SKM-1 treated with dmso at 0.1 percent for 144 hours (cell line): Measurements from ENCODE around the gene FAM163B.
"Not testable (repeated sequence)": the region's sequence is repeated elsewhere in the genome, so short reads cannot be mapped to it uniquely, and the experiment has no call there.

Source experiments
- DNase-seq: peaks from one replicate; lab custom pipeline; 2025; ENCODE audit not compliant: unreplicated experiment; lab: John Stamatoyannopoulos, UW

The FAM163B gene

DNA sequence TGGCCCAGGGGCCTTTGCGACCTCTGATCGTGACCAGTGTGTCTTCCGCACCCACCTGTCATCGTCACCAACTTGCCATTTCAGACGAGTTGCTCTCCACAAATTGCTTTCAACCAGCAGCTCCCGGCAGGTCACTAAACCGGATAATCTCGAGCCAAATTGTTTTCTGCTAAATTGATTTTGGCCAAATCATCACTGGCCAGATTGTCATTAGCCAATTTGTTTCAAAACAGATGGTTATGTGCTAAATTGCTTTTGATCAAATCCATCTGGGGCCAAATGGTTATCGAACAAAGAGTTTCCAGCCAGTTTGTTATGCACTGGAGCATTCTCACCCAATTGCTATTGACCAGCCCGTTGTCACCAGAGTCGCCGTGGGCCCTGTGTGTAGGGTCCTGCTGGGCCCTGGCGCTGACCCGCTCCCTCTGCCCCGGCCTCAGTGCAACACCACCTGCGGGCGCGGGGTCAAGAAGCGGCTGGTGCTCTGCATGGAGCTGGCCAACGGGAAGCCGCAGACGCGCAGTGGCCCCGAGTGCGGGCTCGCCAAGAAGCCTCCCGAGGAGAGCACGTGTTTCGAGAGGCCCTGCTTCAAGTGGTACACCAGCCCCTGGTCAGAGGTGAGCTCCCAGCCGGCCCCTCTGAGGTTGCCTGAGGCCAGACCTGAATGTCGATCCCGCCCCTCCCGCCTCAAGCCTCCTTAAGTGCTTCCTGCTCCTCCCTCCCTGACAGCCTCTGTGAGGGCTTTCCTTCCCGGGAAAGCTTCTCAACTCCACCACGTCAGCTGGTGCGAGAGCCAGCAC lies 39.1 kb downstream of the FAM163B start:
- DNase-seq = no peak

DNA sequence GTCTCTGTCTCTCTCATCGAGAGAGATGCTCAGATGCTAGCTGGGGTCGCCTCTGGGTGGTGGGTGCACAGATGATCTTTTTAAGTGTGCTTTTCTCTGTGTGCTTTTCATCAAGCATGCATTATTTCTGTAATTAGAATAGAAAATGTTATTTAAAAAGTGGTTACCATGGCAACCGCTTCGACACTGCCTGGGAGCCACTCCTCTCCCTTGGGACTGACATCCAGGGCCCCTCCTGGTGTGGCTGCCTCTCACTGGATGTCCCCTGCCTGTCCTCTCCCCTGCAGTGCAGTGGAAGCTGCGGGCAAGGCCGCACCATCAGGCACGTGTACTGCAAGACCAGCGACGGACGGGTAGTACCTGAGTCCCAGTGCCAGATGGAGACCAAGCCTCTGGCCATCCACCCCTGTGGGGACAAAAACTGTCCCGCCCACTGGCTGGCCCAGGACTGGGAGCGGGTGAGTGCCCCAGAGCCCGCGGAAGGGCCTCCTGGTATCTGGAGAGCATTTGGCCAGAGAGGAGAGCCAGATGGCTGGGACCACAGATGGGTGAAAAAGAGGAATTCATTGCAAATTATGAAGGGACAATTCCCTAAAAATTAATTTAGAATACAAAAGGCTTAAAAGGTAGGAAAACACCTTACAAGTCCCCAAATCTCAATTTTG lies 39.9 kb downstream of the FAM163B start:
- DNase-seq = no peak

DNA sequence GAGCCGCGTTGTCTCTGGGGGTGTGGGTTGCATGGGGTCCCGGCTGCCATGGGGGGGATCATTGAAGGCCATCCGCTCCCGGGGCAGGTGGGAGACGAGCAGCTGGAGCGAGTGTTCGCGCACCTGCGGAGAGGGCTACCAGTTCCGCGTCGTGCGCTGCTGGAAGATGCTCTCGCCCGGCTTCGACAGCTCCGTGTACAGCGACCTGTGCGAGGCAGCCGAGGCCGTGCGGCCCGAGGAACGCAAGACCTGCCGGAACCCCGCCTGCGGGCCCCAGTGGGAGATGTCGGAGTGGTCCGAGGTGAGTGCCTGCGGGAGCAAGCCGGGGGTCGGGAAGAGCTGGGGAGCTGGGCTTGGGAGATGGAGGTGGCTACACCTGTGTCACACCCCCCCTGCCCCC lies 41.0 kb downstream of the FAM163B start:
- DNase-seq = no peak

DNA sequence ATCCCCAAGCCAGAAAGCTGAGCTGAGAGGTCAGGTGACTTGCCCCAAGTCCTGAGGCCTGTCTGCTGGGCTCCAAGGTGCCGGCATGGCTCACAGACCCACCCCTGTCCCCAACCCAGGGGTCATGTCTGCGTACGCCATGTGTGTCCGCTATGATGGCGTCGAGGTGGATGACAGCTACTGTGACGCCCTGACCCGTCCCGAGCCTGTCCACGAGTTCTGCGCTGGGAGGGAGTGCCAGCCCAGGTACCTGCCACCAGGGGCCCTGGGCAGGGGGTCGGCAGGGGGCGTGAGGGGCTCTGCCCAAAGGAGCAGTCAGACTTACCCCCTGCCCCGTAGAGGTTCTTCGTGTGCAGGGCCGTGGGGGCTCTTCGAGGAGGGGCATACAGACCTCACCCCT lies 42.4 kb downstream of the FAM163B start:
- no peak for DNase-seq

DNA sequence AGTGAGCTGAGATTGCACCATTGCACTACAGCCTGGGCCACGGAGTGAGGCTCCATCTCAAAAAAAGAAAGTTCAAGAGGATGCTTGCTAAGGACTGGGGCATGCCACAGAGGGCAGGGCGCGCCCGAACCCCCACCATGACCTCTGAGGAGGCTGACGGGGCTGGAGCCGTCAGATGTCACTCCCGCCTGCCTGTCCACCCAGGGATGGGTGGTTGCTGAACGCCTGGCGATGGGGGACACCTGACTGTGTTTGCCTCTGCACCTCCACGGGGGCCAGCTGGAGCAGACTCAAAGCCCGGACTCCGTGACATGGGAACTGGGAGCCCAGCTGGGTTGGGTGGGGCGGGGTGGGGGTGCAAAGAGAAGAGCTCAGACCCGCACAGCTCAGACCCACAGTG lies 42.8 kb downstream of the FAM163B start:
- no peak for DNase-seq

DNA sequence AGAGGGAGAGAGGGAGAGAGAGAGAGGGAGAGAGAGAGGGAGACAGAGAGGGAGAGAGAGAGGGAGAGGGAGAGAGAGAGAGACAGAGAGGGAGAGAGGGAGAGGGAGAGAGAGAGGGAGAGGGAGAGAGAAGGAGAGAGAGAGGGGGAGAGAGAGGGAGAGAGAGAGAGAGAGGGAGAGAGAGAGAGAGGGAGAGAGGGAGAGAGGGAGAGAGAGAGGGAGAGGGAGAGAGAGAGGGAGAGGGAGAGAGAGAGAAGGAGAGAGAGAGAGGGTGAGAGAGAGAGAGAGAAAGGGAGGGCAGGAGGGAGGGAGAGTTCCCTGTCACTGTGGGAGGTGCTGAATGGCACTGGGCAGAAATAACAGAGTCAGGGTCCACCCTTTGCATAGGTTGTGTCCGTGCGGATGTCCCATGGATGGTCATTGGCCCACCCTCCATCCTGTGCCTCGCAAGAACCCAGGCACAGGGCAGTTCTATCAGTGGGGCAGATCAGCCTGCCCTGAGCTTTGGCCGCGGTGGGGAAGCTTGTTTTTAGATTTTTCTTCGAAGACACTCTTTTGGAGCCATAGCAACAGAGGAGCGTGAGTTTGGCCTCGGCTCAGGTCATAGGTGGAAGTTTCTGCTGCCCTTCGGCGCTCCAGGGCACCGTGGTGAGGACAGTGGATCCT lies 44.6 kb downstream of the FAM163B start:
- no peak for DNase-seq

DNA sequence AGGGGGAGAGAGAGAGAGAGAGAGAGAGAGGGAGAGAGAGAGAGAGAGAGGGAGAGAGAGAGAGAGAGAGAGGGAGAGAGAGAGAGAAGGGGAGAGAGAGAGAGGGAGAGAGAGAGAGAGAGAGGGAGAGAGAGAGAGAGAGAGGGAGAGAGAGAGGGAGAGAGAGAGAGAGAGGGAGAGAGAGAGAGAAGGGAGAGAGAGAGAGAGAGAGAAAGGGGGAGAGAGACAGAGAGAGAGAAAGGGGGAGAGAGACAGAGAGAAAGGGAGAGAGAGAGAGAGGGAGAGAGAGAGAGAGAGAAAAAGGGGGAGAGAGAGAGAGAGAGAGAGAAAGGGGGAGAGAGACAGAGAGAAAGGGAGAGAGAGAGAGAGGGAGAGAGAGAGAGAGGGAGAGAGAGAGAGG lies 45.4 kb downstream of the FAM163B start:
- DNase-seq = not testable (repeated sequence)

DNA sequence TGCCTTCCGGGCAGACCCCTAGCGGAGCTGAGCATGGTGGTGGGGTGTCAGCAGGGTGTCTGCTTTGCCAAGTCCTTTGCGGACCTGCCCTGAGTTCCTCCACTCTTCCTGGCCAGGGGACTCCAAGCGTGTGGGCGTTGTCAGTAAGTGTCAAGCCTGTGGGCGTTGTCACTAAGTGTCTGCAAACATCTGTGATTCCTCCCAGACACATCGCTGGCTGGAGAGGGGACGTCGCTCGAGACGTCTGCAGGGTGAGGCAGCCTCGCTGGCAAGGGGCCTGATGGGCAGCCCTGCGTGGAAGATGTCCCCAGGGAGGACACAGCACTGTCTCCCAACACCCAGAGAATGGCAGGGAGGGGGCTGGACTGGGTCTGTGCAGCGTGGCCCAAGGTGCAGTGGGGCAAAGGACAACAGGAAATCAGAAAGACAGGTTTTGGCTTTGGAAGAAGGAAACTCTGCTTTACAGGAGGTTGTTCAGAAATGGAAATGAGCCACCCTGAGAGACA lies 45.8 kb downstream of the FAM163B start:
- no peak for DNase-seq

DNA sequence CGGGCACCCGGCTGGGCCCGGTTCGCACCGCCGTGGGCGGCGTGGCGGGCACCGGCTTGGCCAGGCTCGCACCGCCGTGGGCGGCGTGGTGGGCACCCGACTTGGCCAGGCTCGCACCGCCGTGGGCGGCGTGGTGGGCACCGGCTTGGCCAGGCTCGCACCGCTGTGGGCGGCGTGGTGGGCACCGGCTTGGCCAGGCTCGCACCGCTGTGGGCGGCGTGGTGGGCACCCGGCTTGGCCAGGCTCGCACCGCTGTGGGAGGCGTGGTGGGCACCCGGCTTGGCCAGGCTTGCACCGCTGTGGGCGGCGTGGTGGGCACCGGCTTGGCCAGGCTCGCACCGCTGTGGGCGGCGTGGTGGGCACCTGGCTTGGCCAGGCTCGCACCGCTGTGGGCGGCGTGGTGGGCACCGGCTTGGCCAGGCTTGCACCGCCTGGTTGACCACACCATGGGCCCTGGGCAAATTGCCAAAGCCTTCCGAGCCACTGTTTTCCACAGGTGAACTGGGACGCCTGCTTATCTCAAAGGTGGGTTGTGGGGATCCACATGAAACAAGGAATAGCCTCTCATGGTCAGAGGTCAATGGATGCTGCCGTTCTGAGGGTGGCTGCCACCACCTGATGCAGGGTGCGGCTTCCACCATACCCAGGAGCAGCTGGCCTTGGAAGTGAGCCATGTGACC lies 46.4 kb downstream of the FAM163B start:
- DNase-seq = no peak

DNA sequence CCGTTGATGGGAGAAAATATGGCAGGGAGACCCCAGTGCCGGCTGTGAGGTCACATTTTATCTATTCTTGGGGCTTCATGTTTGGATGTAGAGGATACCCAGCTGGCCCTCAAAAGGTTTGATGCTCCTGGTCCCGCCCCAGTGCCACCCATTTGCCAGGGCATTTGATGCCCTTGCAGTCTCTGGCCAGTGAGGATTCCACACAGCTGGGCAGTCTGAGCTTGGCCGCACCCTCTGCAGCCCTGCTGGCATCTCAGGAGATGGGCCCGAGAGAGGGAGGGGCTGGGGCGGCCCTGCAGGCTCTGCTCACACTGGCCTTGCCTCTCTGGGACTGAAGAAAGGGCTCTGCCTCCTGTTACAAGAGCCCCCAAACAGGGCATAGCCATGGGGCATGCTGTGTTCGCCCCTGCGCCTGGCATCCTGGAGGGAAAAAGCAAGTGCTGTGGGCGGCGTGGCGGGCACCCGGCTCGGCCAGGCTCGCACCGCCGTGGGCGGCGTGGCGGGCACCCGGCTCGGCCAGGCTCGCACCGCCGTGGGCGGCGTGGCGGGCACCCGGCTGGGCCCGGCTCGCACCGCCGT lies 47.1 kb downstream of the FAM163B start:
- no peak for DNase-seq

DNA sequence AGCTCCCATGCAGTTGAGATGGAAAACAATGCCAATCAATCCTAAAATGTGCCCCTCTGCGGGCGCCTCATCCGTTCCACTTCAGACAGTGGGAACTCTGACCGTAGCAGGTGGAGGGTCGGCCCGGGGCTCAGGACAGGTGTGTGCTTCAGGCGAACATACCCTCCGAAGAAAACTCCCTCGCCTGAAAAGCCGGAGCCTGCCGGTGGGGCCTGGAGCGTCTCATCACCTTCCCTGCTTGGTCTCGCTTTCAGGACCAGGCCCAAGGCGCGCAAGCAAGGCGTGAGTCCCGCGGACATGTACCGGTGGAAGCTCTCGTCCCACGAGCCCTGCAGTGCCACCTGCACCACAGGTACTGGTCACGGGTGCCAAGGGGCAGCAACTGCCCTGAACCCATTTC lies 48.2 kb downstream of the FAM163B start:
- no peak for DNase-seq

DNA sequence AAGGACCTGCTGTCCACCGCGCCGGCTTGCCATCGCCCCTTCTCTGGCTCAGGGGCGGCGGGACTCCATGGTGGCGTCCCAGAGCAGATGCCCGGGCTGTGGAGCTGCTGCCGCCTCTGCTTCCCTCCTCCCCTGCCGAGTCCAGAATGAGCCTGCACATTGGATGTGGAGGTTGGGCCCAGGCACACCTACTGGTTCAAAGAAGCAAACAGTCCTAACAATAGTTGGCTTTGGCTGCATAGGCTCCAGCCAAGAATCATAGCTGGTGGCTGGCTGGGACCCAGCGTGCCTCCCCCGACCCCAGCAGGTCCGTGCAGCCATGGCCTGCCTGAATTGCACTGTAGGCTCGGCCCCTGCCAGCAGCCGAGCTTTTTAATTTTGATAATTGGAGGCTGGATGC lies 48.9 kb downstream of the FAM163B start:
- DNase-seq = no peak

DNA sequence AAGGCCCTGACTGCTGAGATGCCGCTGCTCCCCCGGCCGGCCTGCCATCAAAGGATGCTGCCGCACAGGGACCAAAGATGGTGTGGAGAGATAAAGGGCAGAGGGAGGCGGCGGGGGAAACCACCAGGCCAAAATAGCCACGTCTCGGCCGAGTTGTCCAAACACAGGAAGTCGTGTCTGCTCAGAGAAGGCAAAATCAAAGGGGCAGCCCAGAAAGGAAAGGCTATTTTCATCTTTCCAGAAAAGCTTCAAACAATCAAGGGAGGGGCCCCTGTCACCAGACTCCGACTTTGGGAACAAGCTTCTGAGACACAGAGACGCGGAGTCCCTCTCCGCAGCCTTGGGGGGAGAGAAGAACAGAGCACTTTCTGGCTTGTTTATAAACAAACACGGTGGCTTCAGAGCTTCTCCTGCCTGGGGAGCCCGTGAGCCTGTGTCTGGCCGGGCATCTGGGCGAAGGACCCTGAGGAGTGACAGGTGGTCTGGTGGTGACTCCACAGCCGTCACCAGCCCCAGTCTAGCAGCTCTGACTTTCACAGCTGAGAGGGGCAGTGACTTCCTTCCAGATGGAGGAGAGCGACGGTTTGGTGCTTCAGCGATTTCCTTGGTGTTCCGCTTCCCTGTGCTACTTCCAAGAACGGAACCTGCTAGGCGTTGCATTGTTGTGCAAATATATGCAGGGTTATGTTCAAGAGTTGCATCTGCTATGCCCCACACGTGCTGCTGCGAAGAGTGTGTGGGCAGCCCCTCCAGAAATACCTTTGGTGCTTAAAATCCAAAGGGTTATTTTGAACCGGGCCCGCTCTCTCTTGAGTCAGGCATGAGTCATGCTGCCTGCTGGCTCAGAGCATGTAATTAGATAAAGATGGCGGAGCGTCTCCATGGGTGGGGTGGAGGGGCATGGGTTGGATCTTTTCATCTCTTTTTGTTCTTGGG lies 50.7 kb downstream of the FAM163B start:
- DNase-seq = no peak

DNA sequence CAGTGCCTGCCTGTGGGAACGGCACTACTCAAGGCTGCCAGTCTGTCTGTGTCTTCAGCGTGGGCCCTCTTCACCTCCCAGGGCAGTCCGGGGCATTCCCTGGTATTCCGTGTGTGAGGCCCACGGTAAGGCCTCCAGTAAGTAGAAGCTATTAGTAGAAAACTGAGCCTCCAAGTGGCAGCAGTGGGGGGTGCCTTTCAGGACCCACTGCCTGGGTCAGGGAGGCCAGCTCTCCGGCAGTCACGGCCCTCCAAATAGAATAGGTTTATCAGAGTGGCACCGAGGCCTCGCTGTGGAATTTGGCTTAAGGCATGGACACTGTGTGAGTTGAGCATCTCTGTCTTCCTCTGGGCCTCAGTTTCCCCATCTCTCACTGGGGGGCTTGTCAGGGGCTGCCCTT lies 51.6 kb downstream of the FAM163B start:
- no peak for DNase-seq

DNA sequence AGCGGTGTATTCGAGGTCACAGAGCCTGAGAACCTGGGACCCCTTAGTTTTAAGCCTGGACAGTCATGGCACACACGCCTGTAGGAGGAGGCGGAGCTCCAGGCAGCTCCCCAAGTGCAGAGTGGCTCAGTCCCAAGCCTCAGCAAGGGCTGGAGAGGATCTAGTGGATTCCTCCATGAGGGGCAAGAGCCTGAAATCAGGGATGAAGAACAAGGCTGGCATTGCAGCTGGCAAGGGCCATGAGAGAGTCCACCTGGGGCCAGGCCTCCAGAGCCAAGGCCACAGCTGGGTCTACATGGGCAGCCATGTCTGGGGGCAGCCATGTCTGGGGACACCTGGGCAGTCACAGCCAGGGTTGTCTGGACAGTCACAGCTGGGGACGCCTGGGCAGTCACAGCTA lies 52.8 kb downstream of the FAM163B start:
- no peak for DNase-seq

DNA sequence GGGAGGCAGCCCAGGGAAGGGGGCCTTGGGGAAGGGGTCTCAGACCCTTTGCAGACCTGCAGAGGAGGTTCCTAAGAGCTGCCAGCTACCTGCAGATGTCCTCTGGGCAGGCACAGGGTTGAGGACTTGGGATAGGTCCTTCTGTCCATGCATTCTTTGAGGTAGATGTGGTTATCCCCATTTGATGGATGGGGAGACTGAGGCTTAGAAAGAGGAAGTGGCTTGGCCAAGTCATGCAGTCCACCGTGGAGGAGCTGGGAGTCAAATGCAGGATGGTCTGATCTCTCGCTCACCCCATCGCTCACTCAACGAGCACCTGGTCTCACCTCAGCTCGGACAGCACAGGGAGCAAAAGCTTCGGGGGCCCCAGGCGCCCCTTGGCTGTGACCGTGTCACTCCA lies 54.5 kb downstream of the FAM163B start:
- DNase-seq = no peak

DNA sequence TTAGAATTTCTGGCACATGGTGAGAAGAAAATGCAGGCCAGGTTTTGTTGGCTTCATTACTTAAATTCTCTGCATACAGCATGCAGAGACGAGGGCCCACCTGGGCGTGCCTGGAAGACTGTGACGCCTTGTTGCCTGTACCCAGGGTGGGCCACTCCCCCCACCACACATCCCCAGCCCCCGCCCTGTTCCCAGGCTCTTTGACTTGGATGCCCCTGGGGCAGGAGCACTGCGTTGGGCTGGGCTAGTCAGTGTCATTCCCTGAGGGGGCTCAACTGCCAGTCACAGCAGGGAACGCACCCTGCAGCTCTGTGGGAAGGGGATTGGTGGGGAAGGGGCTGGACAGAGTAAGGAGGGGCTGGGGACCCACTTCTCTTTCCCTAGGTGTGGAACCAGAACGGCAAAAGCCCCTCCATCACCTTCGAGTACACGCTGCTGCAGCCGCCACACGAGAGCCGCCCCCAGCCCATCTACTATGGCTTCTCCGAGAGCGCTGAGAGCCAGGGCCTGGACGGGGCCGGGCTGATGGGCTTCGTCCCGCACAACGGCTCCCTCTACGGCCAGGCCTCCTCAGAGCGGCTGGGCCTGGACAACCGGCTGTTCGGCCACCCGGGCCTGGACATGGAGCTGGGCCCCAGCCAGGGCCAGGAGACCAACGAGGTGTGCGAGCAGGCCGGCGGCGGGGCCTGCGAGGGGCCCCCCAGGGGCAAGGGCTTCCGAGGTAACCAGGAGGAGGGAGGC lies 55.0 kb downstream of the FAM163B start:
- DNase-seq = no peak

DNA sequence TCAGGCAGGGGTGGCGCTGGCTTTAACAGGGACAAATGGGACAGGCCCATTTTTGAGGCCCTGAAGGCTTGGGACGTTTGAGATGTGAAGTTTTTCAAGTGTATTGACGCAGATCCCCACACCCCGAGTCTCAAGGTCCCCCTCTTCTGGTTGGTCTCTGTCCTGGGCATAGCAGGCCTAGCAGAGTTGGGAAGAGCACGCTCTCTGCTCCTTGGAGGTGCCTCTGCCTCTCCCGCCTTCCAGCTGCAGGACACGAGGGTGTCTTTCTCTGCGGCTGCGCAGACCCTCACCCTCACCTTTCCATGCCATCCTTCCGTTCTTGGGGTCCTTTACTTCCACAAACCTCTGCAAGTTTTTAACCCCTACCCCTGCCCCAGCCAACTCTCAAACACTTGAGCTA lies 56.1 kb downstream of the FAM163B start:
- no peak for DNase-seq

DNA sequence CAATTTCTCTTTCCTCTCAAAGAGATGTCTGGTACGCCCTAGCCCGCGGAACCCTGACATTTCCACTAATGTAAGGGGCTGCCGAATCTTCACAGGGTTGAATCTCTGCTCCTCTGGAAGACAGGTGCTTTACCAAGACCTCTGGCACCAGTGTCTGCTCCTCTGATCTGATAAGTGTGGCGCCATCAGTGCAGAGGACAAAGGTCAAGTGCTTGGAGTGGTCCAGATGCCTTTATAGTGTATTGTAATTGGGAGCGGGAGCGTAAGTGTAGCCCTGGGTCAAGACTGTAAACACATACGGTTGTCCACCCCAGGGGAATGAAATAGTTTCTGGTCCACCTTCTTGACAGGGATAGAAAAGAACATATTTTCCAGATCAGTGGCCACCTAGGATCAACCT lies 57.0 kb downstream of the FAM163B start:
- DNase-seq = no peak
